ENCODE results near the gene DLD. TPM values are rescaled to one million over a fixed set of nuclear protein-coding genes. Genes with fewer than 3 reads are reported as not detected.
A peak's percentile ranks its signal among the peaks of the same experiment; 100 is the strongest.
"Not testable (repeated sequence)": the region's sequence is repeated elsewhere in the genome, so short reads cannot be mapped to it uniquely, and the experiment has no call there.

DLD gene
- total RNA-seq (66.7 TPM), polyA plus RNA-seq (10 to 100 TPM; 44.3 to 81.8 (median 49.9) TPM)

- H3K36me3 Mint-ChIP-seq = peaks cover 25% of the 10 kb centered on the region
- peaks cover 47% of the 10 kb centered on the region for H3K4me1 ChIP-seq (ENCODE audit: control insufficient read depth, insufficient read depth, low read length, poor library complexity, severe bottlenecking)
These were observed at the start of gene DLD for GRCh38 chr7:107890962-107891635. Gene DLD (plus strand): TSS chr7:107891183. CDS start chr7:107891251, 68 bp downstream.

GRCh38 chr7:107842213-107842612 lies 48.8 kb upstream of the DLD start:
- H3K4me3 ChIP-seq (ENCODE audit: low read depth, low read length) = no peak overlapping the region
- H3K9me3 ChIP-seq (ENCODE audit: control insufficient read depth in 2 of 2, low read length in 2 of 2) = no peaks in the 10 kb centered on the region
- peaks cover 5% of the 10 kb centered on the region for H3K27me3 ChIP-seq (ENCODE audit: control insufficient read depth, insufficient read depth, low read length)
- Mint-ChIP-seq H3K4me3 (no peak overlapping the region), H3K4me1 (peaks cover 0 to 8% (median 0%) of the 10 kb centered on the region in 4 donors), H3K27ac (no peak overlapping the region), H3K27me3 (peaks cover 17% of the 10 kb centered on the region), H3K9me3 (peaks cover 0 to 10% (median 2%) of the 10 kb centered on the region in 7 donors), H3K36me3 (no peaks in the 10 kb centered on the region)
- DNase-seq (no peak), ATAC-seq (ENCODE audit: low read depth in 2 of 2) (no peak)
- no peaks in the 10 kb centered on the region for H3K4me1 ChIP-seq (ENCODE audit: control insufficient read depth, insufficient read depth, low read length, poor library complexity, severe bottlenecking)
- H3K36me3 ChIP-seq (ENCODE audit: control insufficient read depth, insufficient read depth, low read length) = no peaks in the 10 kb centered on the region
- H3K27ac ChIP-seq (ENCODE audit: insufficient read depth, low read length, poor library complexity, severe bottlenecking) = no peak overlapping the region

More at GRCh38 chr7:107890962-107891635, at the start of gene DLD:
- H3K9me3 Mint-ChIP-seq = peaks cover 0 to 1% (median 0%) of the 10 kb centered on the region in 7 donors
- H3K27ac ChIP-seq (ENCODE audit: insufficient read depth, low read length, poor library complexity, severe bottlenecking) = peak within 1 kb of the TSS; percentile 95
- H3K36me3 ChIP-seq (ENCODE audit: control insufficient read depth, insufficient read depth, low read length) = peaks cover 23% of the 10 kb centered on the region
- no peaks in the 10 kb centered on the region for H3K9me3 ChIP-seq (ENCODE audit: control insufficient read depth in 2 of 2, low read length in 2 of 2)
- H3K27ac Mint-ChIP-seq = peak within 1 kb of the TSS; percentile 98 to 99 (median 98)
- peak within 1 kb of the TSS; percentile 96 to 100 (median 97) for H3K4me3 Mint-ChIP-seq
- DNase-seq (peak; percentile 92 to 96 (median 93)), ATAC-seq (ENCODE audit: low read depth in 2 of 2) (peak; percentile 98 to 99)
- H3K27me3 ChIP-seq (ENCODE audit: control insufficient read depth, insufficient read depth, low read length) = no peaks in the 10 kb centered on the region
- H3K27me3 Mint-ChIP-seq = peaks cover 10% of the 10 kb centered on the region
- H3K4me1 Mint-ChIP-seq = peaks cover 34 to 58% (median 45%) of the 10 kb centered on the region in 4 donors
- H3K4me3 ChIP-seq (ENCODE audit: low read depth, low read length) = peak within 1 kb of the TSS; percentile 90

- Mint-ChIP-seq H3K36me3 (no peaks in the 10 kb centered on the region), H3K27me3 (peaks cover 13% of the 10 kb centered on the region), H3K4me3 (no peak overlapping the region), H3K9me3 (peaks cover 0 to 7% (median 2%) of the 10 kb centered on the region in 7 donors), H3K27ac (peak overlapping the region in 1 of 3 donors; percentile 27), H3K4me1 (peaks cover 0 to 8% (median 0%) of the 10 kb centered on the region in 4 donors)
- Histone ChIP-seq H3K9me3 (ENCODE audit: control insufficient read depth in 2 of 2, low read length in 2 of 2) (no peaks in the 10 kb centered on the region), H3K27me3 (ENCODE audit: control insufficient read depth, insufficient read depth, low read length) (peaks cover 2% of the 10 kb centered on the region), H3K4me3 (ENCODE audit: low read depth, low read length) (no peak overlapping the region), H3K36me3 (ENCODE audit: control insufficient read depth, insufficient read depth, low read length) (no peaks in the 10 kb centered on the region), H3K27ac (ENCODE audit: insufficient read depth, low read length, poor library complexity, severe bottlenecking) (no peak overlapping the region), H3K4me1 (ENCODE audit: control insufficient read depth, insufficient read depth, low read length, poor library complexity, severe bottlenecking) (no peaks in the 10 kb centered on the region)
- DNase-seq (no peak), ATAC-seq (ENCODE audit: low read depth in 2 of 2) (no peak)
These were observed 47.8 kb upstream of the DLD start for GRCh38 chr7:107843184-107843583.

GRCh38 chr7:107846324-107846723 lies 44.7 kb upstream of the DLD start:
- ATAC-seq (ENCODE audit: low read depth in 2 of 2) = no peak
- no peak overlapping the region for H3K4me3 ChIP-seq (ENCODE audit: low read depth, low read length)
- H3K9me3 ChIP-seq (ENCODE audit: control insufficient read depth in 2 of 2, low read length in 2 of 2) = no peaks in the 10 kb centered on the region
- H3K27ac Mint-ChIP-seq = no peak overlapping the region
- H3K36me3 Mint-ChIP-seq = no peaks in the 10 kb centered on the region
- DNase-seq = no peak
- no peak overlapping the region for H3K4me3 Mint-ChIP-seq
- H3K4me1 Mint-ChIP-seq = peaks cover 0 to 8% (median 6%) of the 10 kb centered on the region in 4 donors
- no peaks in the 10 kb centered on the region for H3K4me1 ChIP-seq (ENCODE audit: control insufficient read depth, insufficient read depth, low read length, poor library complexity, severe bottlenecking)
- peaks cover 2% of the 10 kb centered on the region for H3K27me3 ChIP-seq (ENCODE audit: control insufficient read depth, insufficient read depth, low read length)
- peaks cover 0 to 4% (median 0%) of the 10 kb centered on the region in 7 donors for H3K9me3 Mint-ChIP-seq
- no peaks in the 10 kb centered on the region for H3K36me3 ChIP-seq (ENCODE audit: control insufficient read depth, insufficient read depth, low read length)
- H3K27ac ChIP-seq (ENCODE audit: insufficient read depth, low read length, poor library complexity, severe bottlenecking) = no peak overlapping the region
- peaks cover 8% of the 10 kb centered on the region for H3K27me3 Mint-ChIP-seq

- Histone ChIP-seq H3K4me1 (ENCODE audit: control insufficient read depth, insufficient read depth, low read length, poor library complexity, severe bottlenecking) (no peaks in the 10 kb centered on the region), H3K27me3 (ENCODE audit: control insufficient read depth, insufficient read depth, low read length) (peaks cover 2% of the 10 kb centered on the region), H3K27ac (ENCODE audit: insufficient read depth, low read length, poor library complexity, severe bottlenecking) (no peak overlapping the region), H3K36me3 (ENCODE audit: control insufficient read depth, insufficient read depth, low read length) (no peaks in the 10 kb centered on the region), H3K9me3 (ENCODE audit: control insufficient read depth in 2 of 2, low read length in 2 of 2) (no peaks in the 10 kb centered on the region), H3K4me3 (ENCODE audit: low read depth, low read length) (no peak overlapping the region)
- Mint-ChIP-seq H3K36me3 (peaks cover 3% of the 10 kb centered on the region), H3K9me3 (peaks cover 0 to 4% (median 0%) of the 10 kb centered on the region in 7 donors), H3K4me1 (peaks cover 4 to 8% (median 6%) of the 10 kb centered on the region in 4 donors), H3K4me3 (no peak overlapping the region), H3K27me3 (peaks cover 16% of the 10 kb centered on the region), H3K27ac (no peak overlapping the region)
- DNase-seq = no peak
- no peak for ATAC-seq (ENCODE audit: low read depth in 2 of 2)
These were observed 43.7 kb upstream of the DLD start for GRCh38 chr7:107847168-107847835.

GRCh38 chr7:107847836-107848175 lies 43.2 kb upstream of the DLD start:
- ATAC-seq (ENCODE audit: low read depth in 2 of 2); H3K4me1 ChIP-seq (ENCODE audit: control insufficient read depth, insufficient read depth, low read length, poor library complexity, severe bottlenecking); H3K36me3 Mint-ChIP-seq; H3K36me3 ChIP-seq (ENCODE audit: control insufficient read depth, insufficient read depth, low read length); DNase-seq; H3K9me3 Mint-ChIP-seq; H3K27ac ChIP-seq (ENCODE audit: insufficient read depth, low read length, poor library complexity, severe bottlenecking); H3K27me3 ChIP-seq (ENCODE audit: control insufficient read depth, insufficient read depth, low read length); H3K4me3 Mint-ChIP-seq; H3K4me3 ChIP-seq (ENCODE audit: low read depth, low read length); H3K4me1 Mint-ChIP-seq; H3K27ac Mint-ChIP-seq; H3K9me3 ChIP-seq (ENCODE audit: control insufficient read depth in 2 of 2, low read length in 2 of 2): not testable (repeated sequence)
- H3K27me3 Mint-ChIP-seq = peaks cover 16% of the 10 kb centered on the region

- not testable (repeated sequence) for H3K36me3 ChIP-seq (ENCODE audit: control insufficient read depth, insufficient read depth, low read length); H3K4me3 Mint-ChIP-seq; H3K27me3 ChIP-seq (ENCODE audit: control insufficient read depth, insufficient read depth, low read length); H3K4me3 ChIP-seq (ENCODE audit: low read depth, low read length); H3K36me3 Mint-ChIP-seq; H3K9me3 Mint-ChIP-seq; ATAC-seq (ENCODE audit: low read depth in 2 of 2); DNase-seq; H3K4me1 Mint-ChIP-seq; H3K27ac ChIP-seq (ENCODE audit: insufficient read depth, low read length, poor library complexity, severe bottlenecking); H3K4me1 ChIP-seq (ENCODE audit: control insufficient read depth, insufficient read depth, low read length, poor library complexity, severe bottlenecking); H3K27ac Mint-ChIP-seq; H3K9me3 ChIP-seq (ENCODE audit: control insufficient read depth in 2 of 2, low read length in 2 of 2)
- peaks cover 12% of the 10 kb centered on the region for H3K27me3 Mint-ChIP-seq
These were observed 42.8 kb upstream of the DLD start for GRCh38 chr7:107848211-107848610.
